ENCODE data around the gene DDX60.

DNA sequence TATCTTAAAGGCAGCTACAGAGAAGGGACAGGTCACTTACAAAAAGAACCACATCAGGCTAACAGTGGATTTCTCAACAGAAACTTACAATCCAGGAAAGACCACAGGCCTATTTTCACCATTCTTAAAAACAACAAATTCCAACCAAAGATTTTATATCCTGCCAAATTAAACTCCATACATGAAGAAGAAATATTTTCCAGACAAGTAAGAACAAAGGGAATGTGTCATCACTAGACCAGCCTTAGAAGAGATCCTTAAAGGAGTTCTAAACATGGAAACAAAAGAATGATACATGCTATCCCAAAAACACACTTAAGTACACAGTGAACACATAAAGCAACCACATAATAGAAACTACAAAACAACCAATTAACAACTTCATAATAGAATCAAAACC lies 120.6 kb downstream of the DDX60 start:
- TF ChIP-seq, protein P1, sequence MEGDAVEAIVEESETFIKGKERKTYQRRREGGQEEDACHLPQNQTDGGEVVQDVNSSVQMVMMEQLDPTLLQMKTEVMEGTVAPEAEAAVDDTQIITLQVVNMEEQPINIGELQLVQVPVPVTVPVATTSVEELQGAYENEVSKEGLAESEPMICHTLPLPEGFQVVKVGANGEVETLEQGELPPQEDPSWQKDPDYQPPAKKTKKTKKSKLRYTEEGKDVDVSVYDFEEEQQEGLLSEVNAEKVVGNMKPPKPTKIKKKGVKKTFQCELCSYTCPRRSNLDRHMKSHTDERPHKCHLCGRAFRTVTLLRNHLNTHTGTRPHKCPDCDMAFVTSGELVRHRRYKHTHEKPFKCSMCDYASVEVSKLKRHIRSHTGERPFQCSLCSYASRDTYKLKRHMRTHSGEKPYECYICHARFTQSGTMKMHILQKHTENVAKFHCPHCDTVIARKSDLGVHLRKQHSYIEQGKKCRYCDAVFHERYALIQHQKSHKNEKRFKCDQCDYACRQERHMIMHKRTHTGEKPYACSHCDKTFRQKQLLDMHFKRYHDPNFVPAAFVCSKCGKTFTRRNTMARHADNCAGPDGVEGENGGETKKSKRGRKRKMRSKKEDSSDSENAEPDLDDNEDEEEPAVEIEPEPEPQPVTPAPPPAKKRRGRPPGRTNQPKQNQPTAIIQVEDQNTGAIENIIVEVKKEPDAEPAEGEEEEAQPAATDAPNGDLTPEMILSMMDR (IDR thresholded peaks at IDR 0.05; ENCODE audit: extremely low read depth in 1 of 2, insufficient read depth in 1 of 2, low read depth in 1 of 2, low read length in 2 of 2): no peak
- no peak for TF ChIP-seq POLR2A (IDR thresholded peaks at IDR 0.05; ENCODE audit: low read depth, low read length)
- TF ChIP-seq, protein P2, sequence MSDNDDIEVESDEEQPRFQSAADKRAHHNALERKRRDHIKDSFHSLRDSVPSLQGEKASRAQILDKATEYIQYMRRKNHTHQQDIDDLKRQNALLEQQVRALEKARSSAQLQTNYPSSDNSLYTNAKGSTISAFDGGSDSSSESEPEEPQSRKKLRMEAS (IDR thresholded peaks at IDR 0.05; ENCODE audit: insufficient read depth, insufficient read length): no peak
- TF ChIP-seq POLR2AphosphoS5 (IDR thresholded peaks at IDR 0.05; ENCODE audit: insufficient read depth, low read depth, low read length): no peak
- TF ChIP-seq FOS (IDR thresholded peaks at IDR 0.05; ENCODE audit: borderline replicate concordance, insufficient read depth, low read length): no peak
- TF ChIP-seq EZH2 (IDR thresholded peaks at IDR 0.05; ENCODE audit: borderline replicate concordance, low read depth, low read length, severe bottlenecking): no peak

All from endothelial cell of umbilical vein (primary cell).